GM21360 (cell line): ENCODE results near the gene MTMR10.

ENCODE experiments used
- ATAC-seq: cut with Tn5 transposase; IDR thresholded peaks from one replicate; pipeline ENCODE4 v1.9.1; 2021; ENCODE audit warnings: mild to moderate bottlenecking, moderate library complexity; ENCODE audit not compliant: unreplicated experiment

Gene MTMR10

GRCh38 chr15:30921781-30922479, 69.5 kb downstream of the MTMR10 start:
- no peak for ATAC-seq

GRCh38 chr15:30921106-30921505, 70.3 kb downstream of the MTMR10 start:
- no peak for ATAC-seq

- no peak for ATAC-seq
Observed at GRCh38 chr15:30919877-30920550, 71.4 kb downstream of the MTMR10 start.

- ATAC-seq: no peak
Observed at GRCh38 chr15:30918366-30918765, 73.1 kb downstream of the MTMR10 start.

GRCh38 chr15:30917675-30918074, 73.8 kb downstream of the MTMR10 start:
- ATAC-seq: no peak

GRCh38 chr15:30917013-30917412, 74.4 kb downstream of the MTMR10 start:
- no peak for ATAC-seq

GRCh38 chr15:30913761-30914160, 77.7 kb downstream of the MTMR10 start:
- no peak for ATAC-seq

GRCh38 chr15:30906366-30906765, 85.1 kb downstream of the MTMR10 start:
- no peak for ATAC-seq

GRCh38 chr15:30905821-30906220, 85.6 kb downstream of the MTMR10 start:
- ATAC-seq: no peak

GRCh38 chr15:30904812-30905211, 86.6 kb downstream of the MTMR10 start:
- no peak for ATAC-seq

- ATAC-seq: peak; percentile 87
Observed at GRCh38 chr15:30903497-30904187, 87.8 kb downstream of the MTMR10 start, which contains the start of gene FAN1. TSS of gene FAN1 (plus strand) at chr15:30903915. CDS start at chr15:30904664, 749 bp downstream.

GRCh38 chr15:30901889-30902288, 89.5 kb downstream of the MTMR10 start:
- no peak for ATAC-seq

- no peak for ATAC-seq
Observed at GRCh38 chr15:30896211-30896606, 95.2 kb downstream of the MTMR10 start.

GRCh38 chr15:30895461-30896210, 95.8 kb downstream of the MTMR10 start:
- ATAC-seq: no peak

- ATAC-seq: no peak
Observed at GRCh38 chr15:30889196-30889595, 102.2 kb downstream of the MTMR10 start.
